HFF-Myc (cell line): ENCODE data around the gene SHB.

ENCODE experiments used
- DNase-seq: peaks from one replicate; pipeline ENCODE4 v3.0.0-alpha.2; 2011; ENCODE audit warnings: low read depth; ENCODE audit errors: extremely low read depth
- H3K4me3 ChIP-seq: replicated peaks from 2 replicates; pipeline ENCODE4 v1.5.1; 2011; ENCODE audit warnings: low read depth, mild to moderate bottlenecking, control low read depth, low read length
- TF ChIP-seq, protein P1 (sequence below): IDR thresholded peaks from 2 replicates; pipeline ENCODE4 v1.5.1; 2012; ENCODE audit warnings: mild to moderate bottlenecking, low read depth, low read length, control low read depth; ENCODE audit errors: missing control alignments

Gene SHB

DNA sequence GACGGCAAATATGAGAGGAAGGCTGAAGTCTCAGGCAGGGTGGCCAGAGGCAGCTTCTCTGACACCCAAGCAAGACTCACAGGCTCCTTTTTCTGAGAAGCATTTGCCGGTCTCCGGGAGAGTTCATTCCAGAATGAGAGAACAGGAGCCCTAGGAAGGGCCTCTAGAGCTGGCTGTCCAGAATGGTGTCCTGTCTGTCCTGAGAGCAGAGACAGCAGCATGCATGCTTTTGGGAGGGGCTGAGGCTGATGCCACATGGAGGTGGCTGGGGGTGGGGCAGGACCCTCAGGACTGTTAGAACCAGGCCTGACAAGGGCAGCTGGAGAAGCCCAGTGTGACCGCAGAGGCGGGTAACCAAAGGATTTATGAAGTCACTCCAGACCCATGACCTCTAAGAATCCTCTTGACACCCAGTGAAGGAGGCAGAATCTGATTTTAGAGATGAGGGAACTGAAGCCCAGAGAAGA, 60.0 kb downstream of the SHB start:
- no peak for DNase-seq
- TF ChIP-seq, protein P1, sequence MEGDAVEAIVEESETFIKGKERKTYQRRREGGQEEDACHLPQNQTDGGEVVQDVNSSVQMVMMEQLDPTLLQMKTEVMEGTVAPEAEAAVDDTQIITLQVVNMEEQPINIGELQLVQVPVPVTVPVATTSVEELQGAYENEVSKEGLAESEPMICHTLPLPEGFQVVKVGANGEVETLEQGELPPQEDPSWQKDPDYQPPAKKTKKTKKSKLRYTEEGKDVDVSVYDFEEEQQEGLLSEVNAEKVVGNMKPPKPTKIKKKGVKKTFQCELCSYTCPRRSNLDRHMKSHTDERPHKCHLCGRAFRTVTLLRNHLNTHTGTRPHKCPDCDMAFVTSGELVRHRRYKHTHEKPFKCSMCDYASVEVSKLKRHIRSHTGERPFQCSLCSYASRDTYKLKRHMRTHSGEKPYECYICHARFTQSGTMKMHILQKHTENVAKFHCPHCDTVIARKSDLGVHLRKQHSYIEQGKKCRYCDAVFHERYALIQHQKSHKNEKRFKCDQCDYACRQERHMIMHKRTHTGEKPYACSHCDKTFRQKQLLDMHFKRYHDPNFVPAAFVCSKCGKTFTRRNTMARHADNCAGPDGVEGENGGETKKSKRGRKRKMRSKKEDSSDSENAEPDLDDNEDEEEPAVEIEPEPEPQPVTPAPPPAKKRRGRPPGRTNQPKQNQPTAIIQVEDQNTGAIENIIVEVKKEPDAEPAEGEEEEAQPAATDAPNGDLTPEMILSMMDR, result no peak
- H3K4me3 ChIP-seq, result no peak overlapping the region

DNA sequence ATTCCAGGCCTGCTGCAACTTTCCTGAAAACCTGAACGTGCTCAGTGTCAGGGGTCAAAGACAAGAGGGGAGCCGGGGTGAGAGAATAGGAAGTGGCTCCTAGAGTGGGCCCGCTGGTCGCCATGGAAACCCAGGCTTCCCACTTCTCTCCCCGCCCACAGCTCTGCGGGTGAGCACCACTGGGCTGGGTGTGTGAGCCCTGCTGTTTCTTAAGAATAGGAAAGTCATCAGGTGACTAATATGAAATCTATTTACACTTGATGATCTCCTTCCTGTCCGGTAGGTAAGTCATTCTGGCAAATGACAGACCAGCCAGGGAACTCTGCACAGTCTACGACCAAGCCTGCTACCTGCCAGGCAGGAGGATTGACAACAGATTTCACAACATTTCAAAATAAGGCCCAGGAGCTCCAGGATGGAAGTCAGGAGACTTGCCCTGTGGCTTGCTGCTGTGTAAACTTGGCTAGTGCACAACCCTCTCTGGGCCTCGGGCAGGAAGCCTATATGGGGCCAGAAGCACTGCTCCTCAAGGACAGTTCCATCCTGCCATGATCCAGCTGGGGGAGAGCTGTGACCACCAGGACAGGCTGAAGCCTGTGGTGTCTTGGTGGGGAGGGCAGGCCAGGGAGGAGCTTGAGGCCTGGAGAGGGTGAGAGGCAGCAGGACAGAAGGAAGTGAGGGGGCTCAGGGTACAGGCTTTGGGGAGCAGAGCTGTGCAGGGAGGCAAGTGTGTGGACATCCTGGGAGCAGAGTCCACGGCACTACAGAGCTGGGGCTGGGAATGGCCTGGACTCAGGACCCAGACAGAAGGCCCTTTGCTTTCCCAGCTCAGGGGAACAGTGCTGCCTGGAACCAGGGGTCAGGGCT, 60.6 kb downstream of the SHB start:
- DNase-seq, result no peak
- TF ChIP-seq, protein P1, result no peak
- H3K4me3 ChIP-seq, result no peak overlapping the region

DNA sequence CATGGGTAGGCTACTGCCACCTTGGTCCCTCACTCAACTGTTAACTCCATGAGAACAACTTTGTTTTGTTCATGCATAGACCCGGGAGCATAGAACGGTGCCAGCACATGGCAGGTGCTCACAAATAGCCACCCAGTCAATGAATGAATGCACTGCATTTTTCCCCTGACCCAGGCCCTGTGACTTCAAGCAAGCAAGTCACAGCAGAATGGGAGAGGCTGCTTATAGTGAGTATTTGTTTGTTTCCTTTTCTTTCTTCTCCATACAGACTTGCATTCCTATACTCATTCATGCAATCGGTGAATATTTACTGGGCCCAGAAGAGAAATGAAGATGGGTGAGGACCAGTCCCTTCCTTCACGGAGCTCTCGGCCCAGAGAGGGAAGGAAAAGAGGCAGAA, 62.0 kb downstream of the SHB start:
- TF ChIP-seq, protein P1, result no peak
- DNase-seq, result no peak
- H3K4me3 ChIP-seq, result no peak overlapping the region

DNA sequence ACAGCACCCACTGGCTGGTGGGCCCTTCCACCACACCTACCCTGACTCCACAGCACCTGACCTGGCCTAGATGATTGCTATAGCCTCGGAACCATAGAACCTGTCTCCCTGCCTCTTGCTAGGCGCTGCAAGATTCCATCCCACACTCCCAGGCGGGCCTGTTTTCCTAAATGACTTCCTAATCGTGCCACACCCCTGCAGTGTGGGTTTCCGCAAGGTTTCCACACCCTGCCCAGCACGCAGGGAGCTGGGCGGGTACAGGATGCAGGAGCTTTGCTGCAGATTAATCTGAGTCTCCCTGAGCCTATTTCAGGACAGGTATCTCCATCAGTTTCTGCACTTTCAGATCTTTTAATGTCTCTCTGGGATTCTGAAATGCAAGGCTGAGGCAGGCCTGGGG, 62.9 kb downstream of the SHB start:
- TF ChIP-seq, protein P1, result no peak
- DNase-seq, result no peak
- no peak overlapping the region for H3K4me3 ChIP-seq

DNA sequence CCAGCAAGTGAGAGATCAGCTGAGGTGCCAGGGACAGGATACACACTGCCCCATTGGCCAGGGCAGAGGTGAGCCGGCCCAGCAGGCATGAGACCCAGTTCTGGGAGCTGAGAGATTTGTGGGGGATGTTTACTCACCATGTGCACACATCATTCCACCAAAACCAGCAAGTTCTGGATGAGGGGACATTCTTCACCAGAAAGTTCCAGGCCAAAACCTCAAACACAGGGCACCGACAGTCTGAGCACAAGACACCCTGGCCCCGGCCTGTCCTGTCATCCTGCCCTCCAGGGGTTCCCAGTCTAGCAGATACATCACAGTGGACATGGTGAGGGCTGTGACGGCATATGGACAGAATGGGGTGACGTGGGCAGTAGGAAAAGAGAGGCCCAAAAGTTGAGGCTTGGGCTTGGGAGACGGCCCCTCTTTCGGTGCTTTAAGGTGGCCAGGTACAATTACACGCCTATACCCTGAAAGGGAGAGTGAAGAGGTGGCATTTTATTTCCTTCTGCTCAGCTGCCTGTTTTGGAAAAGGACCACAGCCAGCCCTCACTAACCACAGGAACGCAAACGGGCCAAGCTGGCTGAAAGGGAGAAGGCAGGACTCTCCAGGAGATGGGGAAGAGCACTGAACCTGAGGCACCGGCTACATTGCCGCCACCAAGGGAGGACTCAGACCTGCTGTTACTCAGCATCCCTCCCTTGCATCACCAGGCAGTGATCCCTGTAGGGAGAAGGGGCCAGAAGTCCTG, 64.0 kb downstream of the SHB start:
- TF ChIP-seq, protein P1, result no peak
- H3K4me3 ChIP-seq, result no peak overlapping the region
- DNase-seq, result no peak

DNA sequence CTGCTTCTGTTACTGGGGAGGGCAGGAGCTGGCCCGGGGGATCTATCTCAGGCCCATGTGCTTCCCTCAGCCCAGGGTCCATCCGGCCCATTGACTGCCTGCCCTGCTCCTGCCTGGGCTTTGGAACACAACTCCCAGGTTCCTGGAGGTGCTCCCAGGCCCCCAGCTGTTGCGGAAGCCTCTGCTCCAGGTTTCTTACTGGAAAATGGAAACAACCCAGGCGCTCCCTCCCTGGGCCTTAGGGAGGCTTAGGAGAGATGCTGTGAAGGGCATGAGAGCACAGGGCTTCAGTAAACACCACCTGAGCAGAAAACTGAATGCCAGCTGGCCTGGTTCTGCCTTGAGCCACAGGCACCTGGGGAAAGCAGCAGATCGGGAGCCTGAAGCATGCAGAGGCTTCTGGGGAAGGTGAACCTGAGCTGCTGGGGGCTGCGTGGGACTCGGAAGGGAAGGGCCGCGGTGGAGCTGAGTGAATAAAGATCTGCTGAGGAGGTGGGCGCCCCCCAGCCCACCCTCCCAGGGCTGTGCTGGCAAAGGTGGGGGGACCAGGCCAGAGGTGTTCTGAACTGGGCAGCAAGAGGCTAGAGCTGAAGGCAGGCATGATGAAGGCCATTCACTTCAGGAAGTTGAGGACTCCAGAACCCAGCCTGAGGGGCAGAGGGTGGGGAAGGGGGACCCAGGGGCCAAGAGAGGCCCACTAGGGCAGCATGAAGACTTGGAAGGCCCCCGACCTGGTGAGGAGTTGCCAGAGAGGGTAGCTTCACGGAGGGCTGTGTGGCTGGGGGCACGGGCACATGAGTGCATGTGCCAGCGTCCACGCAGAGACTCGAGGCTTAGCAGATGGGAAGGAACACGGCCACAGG, 64.8 kb downstream of the SHB start:
- no peak overlapping the region for H3K4me3 ChIP-seq
- TF ChIP-seq, protein P1, result no peak
- no peak for DNase-seq
